ENCODE data around the gene RABGAP1L.

- no peak for TF ChIP-seq CTCF (IDR thresholded peaks at IDR 0.05)
- TF ChIP-seq POLR2A (IDR thresholded peaks at IDR 0.05), result no peak
Measured at GRCh38 chr1:174142836-174143235, 16.5 kb upstream of the RABGAP1L start.

Data from thyroid gland (tissue), 4 donors.